Measurements from ENCODE around the gene BABAM2.

Gene BABAM2

GRCh38 chr2:27912512-27912911 is 22.0 kb downstream of the BABAM2 start:
- no peak for DNase-seq (ENCODE audit: extremely low read depth, low read depth)
- TF ChIP-seq, protein P1, sequence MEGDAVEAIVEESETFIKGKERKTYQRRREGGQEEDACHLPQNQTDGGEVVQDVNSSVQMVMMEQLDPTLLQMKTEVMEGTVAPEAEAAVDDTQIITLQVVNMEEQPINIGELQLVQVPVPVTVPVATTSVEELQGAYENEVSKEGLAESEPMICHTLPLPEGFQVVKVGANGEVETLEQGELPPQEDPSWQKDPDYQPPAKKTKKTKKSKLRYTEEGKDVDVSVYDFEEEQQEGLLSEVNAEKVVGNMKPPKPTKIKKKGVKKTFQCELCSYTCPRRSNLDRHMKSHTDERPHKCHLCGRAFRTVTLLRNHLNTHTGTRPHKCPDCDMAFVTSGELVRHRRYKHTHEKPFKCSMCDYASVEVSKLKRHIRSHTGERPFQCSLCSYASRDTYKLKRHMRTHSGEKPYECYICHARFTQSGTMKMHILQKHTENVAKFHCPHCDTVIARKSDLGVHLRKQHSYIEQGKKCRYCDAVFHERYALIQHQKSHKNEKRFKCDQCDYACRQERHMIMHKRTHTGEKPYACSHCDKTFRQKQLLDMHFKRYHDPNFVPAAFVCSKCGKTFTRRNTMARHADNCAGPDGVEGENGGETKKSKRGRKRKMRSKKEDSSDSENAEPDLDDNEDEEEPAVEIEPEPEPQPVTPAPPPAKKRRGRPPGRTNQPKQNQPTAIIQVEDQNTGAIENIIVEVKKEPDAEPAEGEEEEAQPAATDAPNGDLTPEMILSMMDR (IDR thresholded peaks at IDR 0.05; ENCODE audit: low read depth, low read length), result no peak

DNA sequence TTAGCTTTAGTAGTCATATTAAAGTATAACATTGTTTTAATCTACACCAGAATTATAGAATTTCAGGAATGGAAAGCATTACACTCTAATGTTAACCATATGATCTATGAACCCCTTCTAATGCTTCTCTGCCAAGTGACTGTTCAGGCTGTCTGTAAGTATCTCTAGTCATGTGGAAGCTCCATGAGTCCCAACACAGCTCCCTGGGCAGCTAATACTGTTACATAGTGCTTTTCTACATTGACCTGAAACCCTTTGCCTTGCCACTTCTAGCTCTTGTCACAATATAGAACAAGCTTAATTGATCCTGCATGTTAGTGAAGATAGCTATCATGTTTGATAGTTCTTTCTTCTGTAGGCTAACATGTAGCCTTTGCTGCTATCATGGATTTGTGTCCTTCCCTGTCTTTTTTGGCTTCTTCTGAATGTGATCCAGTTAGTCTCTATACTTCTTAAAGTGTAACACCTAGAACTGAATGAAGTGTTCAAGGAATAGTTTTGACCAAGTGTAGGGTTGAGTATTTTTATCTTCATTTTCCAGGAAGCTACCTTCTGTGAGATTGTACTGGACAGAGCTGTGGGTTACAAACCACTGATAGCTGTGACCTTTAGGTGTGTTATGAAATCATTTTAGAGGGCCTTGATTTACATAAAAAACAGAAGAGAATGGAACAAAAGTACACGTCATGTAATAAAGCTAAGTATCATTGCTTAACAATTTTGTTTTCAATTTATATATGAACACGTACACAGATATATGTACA is 23.7 kb downstream of the BABAM2 start:
- TF ChIP-seq, protein P1 (IDR thresholded peaks at IDR 0.05; ENCODE audit: low read depth, low read length), result no peak
- DNase-seq (ENCODE audit: extremely low read depth, low read depth), result no peak

- DNase-seq (ENCODE audit: extremely low read depth, low read depth), result no peak
- TF ChIP-seq, protein P1 (IDR thresholded peaks at IDR 0.05; ENCODE audit: low read depth, low read length), result no peak
Observed at GRCh38 chr2:27914805-27915175, 24.3 kb downstream of the BABAM2 start.

DNA sequence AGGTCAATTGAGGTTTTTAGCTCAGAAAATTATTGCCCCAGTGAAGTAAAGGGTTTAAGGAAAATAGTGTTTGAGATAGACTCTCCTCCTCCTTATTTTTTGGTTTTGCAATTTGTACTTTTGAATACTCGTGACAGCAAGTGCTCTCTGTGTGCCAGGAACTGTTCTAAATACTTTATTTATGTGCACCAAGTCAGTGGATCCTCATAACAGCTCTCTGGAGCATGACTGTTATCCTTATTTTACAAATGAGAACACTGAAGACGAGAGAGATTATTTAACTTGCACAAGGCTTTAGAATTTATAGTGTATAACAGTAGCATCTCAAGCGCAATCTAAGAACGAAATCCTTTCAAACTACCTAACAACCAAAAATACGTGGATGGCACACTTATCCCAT is 24.7 kb downstream of the BABAM2 start:
- no peak for DNase-seq (ENCODE audit: extremely low read depth, low read depth)
- TF ChIP-seq, protein P1 (IDR thresholded peaks at IDR 0.05; ENCODE audit: low read depth, low read length), result no peak

DNA sequence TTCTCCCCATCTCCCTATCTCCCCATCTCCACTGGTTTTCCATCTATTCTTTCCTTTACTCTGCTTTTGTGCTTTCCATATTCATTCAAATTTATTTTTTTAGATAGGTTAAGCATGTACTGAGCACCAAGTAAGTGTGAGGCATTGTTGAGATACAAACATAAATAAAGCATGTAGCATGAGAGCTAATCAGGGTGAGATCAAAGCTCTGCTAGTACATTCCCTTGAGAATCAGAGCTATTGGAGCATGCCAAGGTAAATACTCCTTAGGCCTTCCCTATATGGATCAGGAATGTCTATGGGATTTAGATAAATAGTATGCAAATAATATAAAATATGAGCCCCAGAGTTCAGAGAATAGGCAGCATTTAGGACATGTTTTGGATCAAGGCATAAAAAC is 25.3 kb downstream of the BABAM2 start:
- TF ChIP-seq, protein P1 (IDR thresholded peaks at IDR 0.05; ENCODE audit: low read depth, low read length), result no peak
- DNase-seq (ENCODE audit: extremely low read depth, low read depth), result no peak

DNA sequence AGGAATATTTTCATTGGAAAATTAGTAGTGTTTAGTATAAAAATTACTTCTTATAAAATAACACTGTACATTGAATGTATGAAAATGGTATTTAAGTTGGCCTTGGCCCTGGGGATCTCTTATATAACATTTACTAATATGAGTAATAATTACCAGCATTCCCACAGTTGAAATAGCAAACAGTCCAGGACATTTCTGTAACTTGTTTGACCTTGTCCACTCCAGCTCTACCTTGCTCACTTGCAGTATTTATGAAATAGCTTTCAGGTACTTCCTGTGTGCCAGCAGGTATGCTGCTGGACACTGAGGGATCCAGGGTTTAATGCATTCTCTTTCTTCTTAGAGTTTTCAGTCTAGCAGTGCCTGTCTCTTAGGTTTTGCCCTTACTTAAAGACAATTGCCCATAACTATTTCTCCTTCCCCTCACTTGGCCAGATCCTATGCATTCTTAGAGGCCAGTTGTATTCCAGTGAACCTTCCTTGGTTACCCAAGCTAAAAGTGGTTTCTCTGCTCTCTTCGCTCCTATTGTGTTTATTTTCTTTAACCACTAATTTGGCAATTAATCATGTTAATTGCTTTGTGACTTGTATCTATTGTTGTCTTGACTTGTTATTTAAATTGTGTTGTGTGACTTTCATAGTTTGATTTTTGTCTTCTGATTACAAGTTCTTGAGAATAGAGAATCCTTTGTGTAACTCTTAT is 25.9 kb downstream of the BABAM2 start:
- DNase-seq (ENCODE audit: extremely low read depth, low read depth), result no peak
- TF ChIP-seq, protein P1 (IDR thresholded peaks at IDR 0.05; ENCODE audit: low read depth, low read length), result no peak

GRCh38 chr2:27920148-27920885 is 29.8 kb downstream of the BABAM2 start:
- DNase-seq (ENCODE audit: extremely low read depth, low read depth), result no peak
- TF ChIP-seq, protein P1 (IDR thresholded peaks at IDR 0.05; ENCODE audit: low read depth, low read length), result no peak
